ENCODE results near the gene ARID5B. TPM values are rescaled to one million over a fixed set of nuclear protein-coding genes. Genes with fewer than 3 reads are reported as not detected.

ARID5B gene
- total RNA-seq, 1 experiment from 2014 or later = 15.7 TPM

DNA sequence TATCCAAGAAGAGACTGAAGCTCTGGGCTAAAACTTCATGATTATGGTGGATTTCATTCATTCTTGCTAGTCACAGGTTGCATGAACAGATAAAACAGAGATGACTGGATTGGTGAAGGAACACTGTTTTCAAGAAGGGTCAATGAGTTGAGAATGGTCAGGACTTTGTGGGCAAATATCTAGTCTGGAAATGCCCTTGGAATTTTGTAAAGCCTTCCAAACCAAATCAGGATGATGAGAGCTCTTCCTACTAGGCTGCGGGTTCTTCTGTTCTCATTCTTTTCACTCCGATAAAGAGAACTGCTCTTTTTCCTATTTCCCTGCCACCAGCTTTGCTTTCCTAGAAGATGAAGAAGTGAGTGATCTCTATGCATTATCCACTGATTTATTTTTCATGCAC, 171.4 kb downstream of the ARID5B start:
- no peak for DNase-seq (ENCODE audit: low spot score)

DNA sequence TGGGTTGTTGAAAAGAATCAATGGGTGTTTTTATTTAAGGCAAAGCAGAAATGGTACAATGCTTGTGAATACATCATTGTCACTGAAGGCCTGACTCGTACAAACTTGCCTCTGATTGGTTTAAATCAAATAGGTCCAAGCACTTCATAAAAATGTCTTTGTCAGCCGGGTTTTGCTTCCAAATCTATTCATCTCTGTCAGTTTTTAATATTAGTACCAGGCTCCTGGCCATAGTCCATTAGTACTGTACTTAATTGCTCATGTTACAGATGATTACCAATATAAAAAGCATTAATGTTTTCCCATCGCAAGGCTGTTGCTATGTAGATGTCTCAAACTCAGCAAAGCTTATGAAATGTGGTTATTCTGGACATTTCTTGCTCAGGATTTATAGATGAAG, 171.9 kb downstream of the ARID5B start:
- no peak for DNase-seq (ENCODE audit: low spot score)

DNA sequence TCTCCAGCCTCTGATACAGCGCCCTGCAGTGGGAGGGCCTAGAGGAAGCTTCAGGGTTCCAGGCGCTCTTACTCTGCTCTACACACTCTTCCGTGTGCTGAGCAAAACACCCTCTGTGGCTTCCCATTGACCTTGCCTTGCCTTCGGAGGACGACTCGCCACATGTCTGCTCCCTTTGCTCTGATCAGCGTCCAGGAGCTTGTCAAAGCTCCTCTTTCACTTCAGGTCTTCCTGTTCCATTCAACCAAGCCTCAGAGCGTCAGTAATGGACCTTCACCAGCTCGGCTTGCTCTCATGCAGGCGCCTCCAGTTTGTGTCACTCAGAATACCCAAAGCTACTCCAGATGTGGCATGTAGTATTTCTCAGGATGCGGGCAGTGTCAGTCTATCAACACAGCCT, 173.9 kb downstream of the ARID5B start:
- DNase-seq (ENCODE audit: low spot score) = no peak

DNA sequence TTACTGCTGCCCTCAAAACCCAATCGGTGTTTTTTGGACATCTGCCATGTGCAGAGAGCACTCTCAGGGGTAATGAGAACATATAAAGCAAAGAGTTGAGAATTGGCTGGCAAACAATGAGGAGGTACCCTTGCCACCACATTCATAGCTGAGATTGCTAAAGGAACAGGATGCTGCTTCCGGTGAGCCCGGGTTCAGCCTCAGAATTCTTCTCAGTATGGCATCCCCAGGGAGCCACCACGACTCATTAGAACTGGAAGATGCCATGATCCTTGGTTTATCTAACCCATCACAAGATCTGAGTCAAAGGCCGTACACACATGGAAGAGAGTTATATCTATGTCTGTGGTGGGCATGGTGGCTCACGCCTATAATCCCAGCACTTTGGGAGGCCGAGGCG, 174.4 kb downstream of the ARID5B start:
- no peak for DNase-seq (ENCODE audit: low spot score)

DNA sequence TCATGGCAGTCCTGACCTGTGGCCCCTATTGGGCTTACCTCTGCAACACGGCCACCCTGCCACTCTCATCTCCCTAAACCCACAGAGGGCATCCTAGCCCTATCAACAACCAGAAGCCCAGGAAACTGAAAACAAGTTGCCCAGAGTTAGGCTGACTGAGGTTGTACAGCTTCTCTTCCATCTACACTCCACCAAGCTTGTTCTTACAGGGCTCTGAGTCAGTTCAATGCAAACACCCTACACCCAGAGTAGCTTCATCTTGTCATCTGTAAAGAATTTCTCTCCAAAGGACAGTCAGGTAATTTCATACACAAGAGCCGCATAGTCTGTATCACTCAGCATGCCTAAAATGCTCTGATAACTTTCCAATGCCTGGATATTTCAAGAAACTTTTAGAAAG, 175.4 kb downstream of the ARID5B start:
- no peak for DNase-seq (ENCODE audit: low spot score)

DNA sequence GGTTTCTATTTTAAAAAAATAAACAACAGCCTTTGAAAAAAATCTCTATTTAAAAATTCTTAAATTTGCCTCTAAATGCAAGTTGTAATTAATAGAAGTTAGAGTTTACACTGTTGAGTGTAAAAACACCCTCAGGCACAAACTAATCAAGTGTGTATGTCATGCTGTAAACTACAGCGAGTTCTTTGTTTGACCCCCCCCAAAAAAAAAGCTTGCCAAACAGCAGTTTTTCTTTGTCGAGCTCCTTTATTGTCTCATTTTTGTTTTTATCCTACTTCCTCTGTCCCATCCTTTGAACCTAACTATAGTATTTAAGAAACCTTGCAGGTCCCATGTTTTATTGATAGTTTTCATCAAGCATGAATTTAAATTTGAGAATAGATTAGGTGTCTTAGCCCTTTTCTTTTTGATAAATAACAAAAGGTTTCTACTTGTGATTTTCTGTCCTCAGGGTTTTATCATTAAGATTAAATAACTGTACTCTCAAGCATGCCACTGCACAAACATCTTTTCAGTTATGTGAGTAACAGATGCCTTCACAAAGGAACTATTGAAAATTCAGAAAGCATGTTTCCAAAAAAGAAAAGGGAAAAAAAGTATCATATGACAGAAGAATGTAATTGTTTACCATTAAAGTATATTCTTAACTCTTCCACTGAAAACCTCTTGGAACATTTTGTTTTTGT, 176.0 kb downstream of the ARID5B start:
- no peak for DNase-seq (ENCODE audit: low spot score)

DNA sequence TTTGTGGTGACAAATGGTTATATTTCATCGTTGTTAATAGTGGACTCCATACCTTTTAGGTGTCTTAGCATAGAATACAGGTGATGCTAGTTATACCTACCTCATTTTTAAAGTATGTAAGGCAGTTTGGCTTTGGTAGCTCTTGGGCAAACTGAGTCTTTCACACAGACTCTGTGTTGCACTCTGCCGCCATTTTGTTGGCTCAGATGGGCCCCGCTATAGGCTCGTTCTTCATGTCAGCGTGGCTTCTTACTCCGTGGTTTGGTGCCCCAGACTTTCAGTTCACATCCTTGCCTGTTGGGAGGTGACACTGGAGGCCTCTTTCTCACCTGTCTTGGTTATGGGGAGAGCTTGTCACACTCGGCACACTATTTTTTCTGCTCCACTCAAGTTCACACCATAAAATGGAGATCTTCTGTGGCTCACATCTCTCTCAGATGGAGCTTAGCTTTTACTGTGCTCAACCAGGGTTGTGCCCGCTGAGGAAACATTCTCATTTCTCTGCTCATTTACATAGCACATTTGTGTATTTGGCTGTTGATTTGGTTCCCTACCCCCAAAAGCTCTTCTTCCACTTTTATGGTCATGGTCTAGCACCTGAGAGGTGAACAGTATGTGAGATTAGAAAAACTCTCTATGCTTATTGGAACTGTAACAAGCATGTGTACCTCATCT, 178.5 kb downstream of the ARID5B start:
- no peak for DNase-seq (ENCODE audit: low spot score)

DNA sequence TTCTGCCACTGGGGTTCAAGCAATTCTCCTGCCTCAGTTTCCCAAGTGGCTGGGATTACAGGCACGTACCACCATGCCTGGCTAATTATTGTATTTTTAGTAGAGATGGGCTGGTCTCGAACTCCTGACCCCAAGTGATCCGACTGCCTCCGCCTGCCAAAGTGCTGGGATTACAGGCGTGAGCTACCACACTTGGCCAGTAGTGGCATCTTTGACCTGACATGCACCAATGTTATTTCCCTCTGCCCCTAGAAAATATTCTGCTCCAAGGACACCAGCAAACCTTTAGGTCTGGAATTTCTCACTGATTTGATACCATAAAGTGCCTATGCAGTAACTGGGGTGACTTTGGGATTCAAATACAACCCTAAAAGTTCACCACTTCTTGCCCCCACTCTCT, 179.4 kb downstream of the ARID5B start:
- DNase-seq (ENCODE audit: low spot score) = no peak

DNA sequence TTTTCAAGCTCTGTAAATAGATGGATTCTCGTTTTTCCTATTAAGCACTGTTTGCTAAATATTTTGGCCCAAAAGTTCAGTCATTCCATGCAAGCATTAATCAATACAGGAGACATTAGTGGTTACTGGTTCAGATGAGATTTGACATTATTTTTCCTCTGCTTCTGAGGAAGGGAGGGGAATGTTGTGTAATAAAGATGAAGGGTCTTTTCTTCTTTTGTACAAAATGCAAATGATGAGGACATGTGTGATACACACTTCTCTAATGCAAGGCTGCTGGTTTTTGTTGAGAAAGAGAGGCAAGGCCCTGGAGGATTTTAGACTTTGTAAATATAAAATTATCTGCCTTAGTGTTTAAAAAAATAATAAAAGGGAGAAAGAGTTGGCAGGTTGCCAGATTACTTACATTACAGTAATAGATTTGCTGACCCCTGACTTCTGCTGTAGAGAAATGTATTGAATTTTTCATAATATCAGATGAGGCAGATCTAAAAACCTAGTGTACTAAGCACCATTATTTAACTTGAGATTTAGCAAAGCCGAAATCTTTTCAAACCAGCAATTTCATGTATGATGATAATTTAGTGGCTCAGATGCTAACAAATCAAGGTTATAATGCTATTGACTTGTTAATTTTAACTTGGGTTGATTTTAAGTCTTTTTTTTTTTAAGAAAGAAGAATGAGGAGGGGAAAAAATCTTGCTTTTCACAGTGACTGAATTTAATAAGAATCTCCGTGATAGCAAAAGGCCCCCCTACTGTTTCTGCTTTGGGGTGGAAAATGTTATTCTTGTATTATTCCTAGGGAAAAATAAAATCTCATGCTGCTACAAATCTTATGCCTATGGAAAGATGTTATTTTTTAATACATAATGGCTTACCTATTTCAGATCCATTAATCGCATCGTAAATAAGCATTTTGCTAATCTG, 180.1 kb downstream of the ARID5B start:
- DNase-seq (ENCODE audit: low spot score) = no peak

DNA sequence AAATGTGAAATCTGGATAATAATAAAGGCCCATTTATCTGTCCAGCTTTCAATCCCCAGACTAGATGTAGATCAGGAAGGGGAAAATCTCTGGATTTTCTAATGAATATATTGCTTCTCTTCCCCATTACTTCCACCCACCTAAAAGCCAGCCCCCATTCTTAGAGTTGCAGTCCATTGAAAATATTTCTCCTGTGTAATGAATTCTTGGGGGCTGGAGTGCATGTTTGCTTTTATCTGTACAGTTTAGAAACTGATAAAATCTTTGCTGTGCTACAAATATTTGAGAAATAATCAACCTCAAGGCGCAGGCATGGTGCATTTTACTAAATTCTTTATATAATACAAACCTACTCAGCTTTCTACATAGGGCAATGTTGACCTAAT, 180.8 kb downstream of the ARID5B start:
- no peak for DNase-seq (ENCODE audit: low spot score)

DNA sequence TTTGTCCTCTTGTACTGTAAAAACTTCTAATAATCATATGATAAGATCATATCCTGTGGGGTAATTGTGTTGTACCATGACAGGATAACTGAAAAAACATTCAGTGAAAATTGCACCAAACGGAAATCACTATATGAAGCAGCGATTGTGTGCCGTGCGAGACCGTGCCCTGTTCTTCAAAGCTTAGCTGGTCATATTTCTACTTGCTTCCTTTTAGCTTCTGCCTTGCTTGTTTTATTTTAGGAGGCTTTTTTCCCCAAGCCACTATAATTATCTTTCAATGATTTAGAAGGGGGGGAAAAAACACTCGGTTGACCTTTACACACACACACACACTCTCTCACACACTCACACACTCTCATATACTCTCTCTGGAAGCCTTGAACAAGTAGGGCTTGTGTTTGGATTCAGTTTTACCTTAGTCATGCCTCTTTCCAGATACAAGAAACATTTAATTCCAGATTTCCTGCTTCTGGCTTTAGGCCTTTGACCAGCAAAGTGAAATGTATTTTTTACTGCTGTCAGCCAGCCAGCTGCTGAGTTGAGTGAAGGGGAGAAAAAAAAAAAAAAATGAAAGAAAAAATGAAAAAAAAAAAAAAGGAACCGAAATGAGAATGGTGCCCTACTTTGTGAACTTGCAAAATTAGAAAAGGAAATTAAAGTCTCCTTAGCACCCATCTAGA, 181.4 kb downstream of the ARID5B start:
- peak; percentile 50 for DNase-seq (ENCODE audit: low spot score)

DNA sequence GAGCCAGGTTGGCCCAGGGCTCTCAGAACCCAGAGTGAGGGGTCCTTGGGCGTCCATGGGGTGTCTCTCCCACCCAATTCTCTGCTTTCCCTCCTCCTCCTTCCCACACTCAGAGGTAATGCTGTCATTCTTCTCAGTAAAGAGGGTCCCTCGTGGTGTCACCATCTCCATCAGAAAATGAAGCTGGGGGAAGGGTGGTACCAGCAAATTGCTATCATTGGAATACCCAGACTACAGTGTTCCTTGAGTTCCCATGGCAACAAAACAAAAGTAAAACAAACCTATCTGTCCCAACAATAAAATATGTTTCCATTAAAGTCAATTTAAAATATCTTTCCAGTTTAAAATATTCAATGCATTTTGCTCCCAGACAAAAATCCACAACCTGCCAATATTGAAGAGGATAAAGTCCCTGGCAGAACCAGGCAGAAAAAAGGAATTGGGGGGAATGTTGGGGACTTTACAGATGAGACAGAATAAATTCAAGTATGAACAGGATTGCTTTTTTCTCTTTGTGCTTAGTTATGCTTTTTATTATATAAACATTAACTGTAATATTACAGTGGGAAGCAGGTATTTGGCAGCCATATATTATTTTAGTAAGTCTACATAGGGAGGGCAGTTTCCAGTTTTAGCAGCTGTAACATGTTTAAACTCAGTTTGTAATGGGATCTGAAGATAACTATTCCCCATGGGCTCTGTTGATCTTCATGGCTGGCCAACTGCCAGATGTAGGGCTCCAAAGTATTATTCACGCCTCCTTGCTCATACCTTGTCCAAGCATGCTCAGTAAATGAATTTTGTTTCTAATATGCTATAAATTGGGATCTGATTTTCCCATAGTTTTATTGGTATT, 182.1 kb downstream of the ARID5B start:
- no peak for DNase-seq (ENCODE audit: low spot score)

DNA sequence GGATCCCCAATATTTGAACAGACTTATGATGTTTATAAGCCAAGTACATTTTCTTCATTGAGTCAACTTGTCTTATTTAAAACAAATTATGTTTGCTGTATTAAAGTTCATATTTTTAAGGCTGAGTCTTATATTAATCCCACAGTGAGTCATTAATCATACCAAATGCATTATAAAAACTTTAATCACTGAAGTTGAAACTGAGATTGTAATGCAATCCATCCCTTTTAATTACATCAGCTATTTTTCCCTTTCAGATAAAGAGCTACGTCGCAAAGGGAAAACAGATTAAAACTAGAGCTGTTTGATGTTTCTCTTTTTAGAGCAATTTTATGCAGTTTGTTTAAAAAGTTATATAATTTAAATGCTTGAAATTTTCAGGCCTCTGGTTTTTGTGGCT, 183.0 kb downstream of the ARID5B start:
- DNase-seq (ENCODE audit: low spot score) = no peak

DNA sequence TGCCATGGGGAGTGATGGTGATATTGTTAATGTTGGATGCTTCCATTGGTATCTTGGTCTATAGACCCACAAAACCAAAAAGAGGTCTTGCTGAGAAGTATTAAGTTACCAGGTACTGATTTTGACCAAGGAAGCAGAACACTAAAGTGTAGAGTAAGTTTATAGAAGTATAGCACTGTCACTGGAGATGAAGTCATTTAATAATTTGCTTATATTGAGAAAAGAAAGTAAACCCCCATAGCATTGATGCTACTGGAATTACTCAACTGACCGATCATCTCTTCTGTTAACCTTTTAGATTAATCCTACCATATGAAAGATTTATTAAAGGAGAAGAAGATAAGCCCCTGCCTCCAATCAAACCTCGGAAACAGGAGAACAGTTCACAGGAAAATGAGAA, 183.9 kb downstream of the ARID5B start:
- no peak for DNase-seq (ENCODE audit: low spot score)

DNA sequence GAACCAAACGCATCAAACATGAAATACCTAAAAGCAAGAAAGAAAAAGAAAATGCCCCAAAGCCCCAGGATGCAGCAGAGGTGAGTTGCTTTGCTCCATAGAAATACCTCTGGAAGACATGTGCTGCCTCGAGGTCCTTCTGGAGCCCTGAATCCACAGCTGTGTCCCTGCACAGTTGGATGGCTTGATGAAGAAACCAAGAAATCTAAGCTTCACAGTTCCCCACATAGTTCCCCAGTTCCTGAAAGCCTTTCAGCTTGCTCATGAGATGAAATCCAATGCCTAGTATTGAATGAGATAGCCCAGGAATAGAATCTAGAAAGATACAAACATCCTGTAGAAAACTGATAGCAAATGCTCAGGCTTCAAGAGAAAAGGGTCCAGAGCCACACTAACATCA, 184.3 kb downstream of the ARID5B start:
- DNase-seq (ENCODE audit: low spot score) = no peak

DNA sequence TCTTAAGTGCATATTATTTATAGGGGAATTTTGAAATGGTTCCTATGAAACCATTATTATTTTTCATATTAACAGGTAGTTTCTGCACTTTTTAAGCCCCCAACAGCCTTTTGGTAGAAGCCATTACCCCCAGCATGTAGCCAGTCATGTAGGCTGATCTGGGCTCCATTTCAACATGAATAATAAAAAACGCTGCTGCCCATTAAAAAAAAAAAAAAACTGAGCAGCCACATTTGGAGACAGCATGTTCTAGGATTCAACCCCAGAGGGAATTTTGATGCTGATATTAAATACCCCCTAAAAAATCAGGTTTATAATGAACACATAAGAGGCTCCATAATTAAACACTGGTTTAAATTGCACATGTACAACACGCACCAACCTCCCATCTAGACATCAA, 185.8 kb downstream of the ARID5B start:
- no peak for DNase-seq (ENCODE audit: low spot score)

DNA sequence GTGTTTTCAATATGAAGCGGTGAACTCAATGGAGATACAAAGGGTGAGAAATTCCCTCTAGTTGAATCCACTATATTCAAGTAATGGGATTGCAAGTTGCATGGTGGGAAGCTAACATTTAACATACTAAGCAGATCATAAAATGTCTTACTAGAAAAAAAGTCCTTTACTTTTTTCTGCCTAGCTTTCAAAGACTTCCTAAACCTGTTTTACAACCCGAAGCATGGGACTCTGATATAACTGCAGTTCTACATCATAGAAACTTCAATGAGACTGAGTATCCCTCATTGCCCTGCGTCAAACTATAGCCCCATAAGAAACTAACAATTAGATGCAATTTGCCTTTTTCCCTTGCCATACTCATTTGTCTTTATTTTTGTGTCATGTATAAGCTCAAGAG, 187.3 kb downstream of the ARID5B start:
- DNase-seq (ENCODE audit: low spot score) = no peak

DNA sequence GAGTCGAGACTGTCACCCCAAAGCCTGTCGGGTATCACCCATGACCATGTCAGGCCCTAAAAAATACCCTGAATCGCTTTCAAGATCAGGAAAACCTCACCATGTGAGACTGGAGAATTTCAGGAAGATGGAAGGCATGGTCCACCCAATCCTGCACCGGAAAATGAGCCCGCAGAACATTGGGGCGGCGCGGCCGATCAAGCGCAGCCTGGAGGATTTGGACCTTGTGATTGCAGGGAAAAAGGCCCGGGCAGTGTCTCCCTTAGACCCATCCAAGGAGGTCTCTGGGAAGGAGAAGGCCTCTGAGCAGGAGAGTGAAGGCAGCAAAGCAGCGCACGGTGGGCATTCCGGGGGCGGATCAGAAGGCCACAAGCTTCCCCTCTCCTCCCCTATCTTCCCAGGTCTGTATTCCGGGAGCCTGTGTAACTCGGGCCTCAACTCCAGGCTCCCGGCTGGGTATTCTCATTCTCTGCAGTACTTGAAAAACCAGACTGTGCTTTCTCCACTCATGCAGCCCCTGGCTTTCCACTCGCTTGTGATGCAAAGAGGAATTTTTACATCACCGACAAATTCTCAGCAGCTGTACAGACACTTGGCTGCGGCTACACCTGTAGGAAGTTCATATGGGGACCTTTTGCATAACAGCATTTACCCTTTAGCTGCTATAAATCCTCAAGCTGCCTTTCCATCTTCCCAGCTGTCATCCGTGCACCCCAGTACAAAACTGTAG, 191.0 kb downstream of the ARID5B start:
- no peak for DNase-seq (ENCODE audit: low spot score)

DNA sequence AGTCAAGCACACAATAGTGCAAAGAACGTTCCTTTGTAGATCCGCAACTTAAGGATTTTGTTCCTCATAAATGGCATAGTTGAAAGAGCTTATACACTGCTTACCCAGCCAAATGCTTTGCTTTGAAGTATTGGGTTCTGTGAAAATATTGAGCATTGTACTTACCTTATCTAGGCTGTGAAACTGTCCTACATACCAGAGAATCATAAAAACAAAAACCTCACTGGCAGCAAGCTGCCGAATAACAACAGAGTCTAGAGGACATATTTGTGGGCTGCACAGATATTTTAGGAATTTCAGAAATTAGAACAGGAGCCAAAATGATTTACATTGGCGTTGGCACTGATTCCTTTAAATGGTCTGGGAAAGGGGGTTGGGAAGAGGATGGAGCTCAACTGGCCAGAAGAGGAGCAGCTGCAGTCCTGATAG, 192.4 kb downstream of the ARID5B start:
- peak; percentile 71 for DNase-seq (ENCODE audit: low spot score)

All from H4 (cell line).